Hepatocyte (in vitro differentiated cells): ENCODE measurements around the gene SH3RF3.

ENCODE experiments used
- EZH2 ChIP-seq: fragments of 200-600 bp; sonication (generic); IDR thresholded peaks from 2 replicates; pipeline ENCODE4 v1.6.1; 2016; ENCODE audit warnings: antibody characterized with exemption, mild to moderate bottlenecking, borderline replicate concordance
- EZH2phosphoT487 ChIP-seq: fragments of 200-600 bp; sonication (generic); IDR thresholded peaks from one replicate; pipeline ENCODE4 v1.6.1; 2018; ENCODE audit warnings: antibody characterized with exemption, mild to moderate bottlenecking, low read depth, moderate library complexity; ENCODE audit not compliant: unreplicated experiment, severe bottlenecking
- TF ChIP-seq, protein P1 (sequence below): fragments of 200-600 bp; sonication (generic); IDR thresholded peaks from 2 replicates; pipeline ENCODE4 v1.5.1; 2016; ENCODE audit warnings: antibody characterized with exemption, mild to moderate bottlenecking; ENCODE audit not compliant: poor library complexity

DNA sequence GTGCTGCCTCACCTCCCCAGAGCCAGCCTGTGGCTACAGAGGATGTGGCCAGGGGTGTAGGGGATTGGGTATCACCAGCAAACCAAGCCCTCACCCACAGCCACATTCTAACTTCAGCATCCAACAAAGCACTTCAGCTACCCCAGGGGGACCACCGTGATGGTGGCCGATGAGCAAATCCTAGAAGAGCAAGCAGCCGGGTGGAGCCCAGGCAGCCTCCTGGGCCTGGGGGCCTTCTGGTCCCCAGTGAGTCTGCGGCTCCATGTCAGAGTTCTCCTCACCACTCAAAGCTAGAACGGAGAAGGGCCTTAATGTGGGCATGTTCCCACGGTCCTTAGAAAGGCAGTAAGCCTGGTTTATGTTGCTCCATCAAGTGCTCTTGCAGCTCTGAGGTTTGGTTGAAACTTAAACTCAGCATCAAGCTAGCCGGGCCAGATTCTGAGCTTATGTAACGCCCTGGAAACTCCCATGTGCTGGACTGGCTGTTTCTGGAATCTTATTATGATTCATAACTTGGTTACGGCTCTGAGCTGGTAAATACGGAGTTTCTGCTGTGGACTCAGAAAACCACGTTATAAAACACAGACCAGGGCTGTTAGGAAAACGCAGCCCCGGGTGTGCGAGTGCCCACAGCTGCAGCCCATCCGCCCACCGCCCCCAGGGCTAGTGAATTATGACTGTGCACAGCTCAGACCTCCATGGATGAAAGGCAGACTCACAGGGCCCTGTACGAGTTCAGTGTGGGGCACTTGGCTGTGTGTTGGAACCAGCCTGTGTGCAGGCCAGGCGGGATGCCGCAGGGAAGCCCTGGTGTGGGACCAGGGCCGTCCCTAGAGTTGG lies 385.0 kb downstream of the SH3RF3 start:
- TF ChIP-seq, protein P1, sequence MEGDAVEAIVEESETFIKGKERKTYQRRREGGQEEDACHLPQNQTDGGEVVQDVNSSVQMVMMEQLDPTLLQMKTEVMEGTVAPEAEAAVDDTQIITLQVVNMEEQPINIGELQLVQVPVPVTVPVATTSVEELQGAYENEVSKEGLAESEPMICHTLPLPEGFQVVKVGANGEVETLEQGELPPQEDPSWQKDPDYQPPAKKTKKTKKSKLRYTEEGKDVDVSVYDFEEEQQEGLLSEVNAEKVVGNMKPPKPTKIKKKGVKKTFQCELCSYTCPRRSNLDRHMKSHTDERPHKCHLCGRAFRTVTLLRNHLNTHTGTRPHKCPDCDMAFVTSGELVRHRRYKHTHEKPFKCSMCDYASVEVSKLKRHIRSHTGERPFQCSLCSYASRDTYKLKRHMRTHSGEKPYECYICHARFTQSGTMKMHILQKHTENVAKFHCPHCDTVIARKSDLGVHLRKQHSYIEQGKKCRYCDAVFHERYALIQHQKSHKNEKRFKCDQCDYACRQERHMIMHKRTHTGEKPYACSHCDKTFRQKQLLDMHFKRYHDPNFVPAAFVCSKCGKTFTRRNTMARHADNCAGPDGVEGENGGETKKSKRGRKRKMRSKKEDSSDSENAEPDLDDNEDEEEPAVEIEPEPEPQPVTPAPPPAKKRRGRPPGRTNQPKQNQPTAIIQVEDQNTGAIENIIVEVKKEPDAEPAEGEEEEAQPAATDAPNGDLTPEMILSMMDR, result no peak
- TF ChIP-seq EZH2 (no peak), EZH2phosphoT487 (no peak)
